ENCODE measurements around the gene ABAT. TPM values are rescaled to one million over a fixed set of nuclear protein-coding genes. Genes with fewer than 3 reads are reported as not detected.

ABAT gene
- total RNA-seq, 4 donors from 2014 or later: 8.3 to 33.5 (median 29.0) TPM

- Histone ChIP-seq H3K36me3 (no peaks in the 10 kb centered on the region), H3K27me3 (no peaks in the 10 kb centered on the region), H3K4me1 (no peaks in the 10 kb centered on the region), H3K9me3 (peaks cover 0 to 8% (median 0%) of the 10 kb centered on the region in 4 donors), H3K4me3 (no peak overlapping the region), H3K27ac (no peak overlapping the region)
- TF ChIP-seq POLR2A (IDR thresholded peaks at IDR 0.05) (no peak), CTCF (IDR thresholded peaks at IDR 0.05) (no peak)
- no peak for DNase-seq
Measured at GRCh38 chr16:8686031-8686621, 11.7 kb downstream of the ABAT start.

GRCh38 chr16:8686879-8687278 is 12.5 kb downstream of the ABAT start:
- no peak for DNase-seq
- H3K27me3 ChIP-seq: no peaks in the 10 kb centered on the region
- H3K4me1 ChIP-seq: no peaks in the 10 kb centered on the region
- H3K36me3 ChIP-seq: no peaks in the 10 kb centered on the region
- no peak overlapping the region for H3K27ac ChIP-seq
- H3K4me3 ChIP-seq: no peak overlapping the region
- peaks cover 0 to 8% (median 0%) of the 10 kb centered on the region in 4 donors for H3K9me3 ChIP-seq
- no peak for TF ChIP-seq CTCF (IDR thresholded peaks at IDR 0.05)

- peaks cover 0 to 8% (median 0%) of the 10 kb centered on the region in 4 donors for H3K9me3 ChIP-seq
- TF ChIP-seq CTCF (IDR thresholded peaks at IDR 0.05): no peak
- TF ChIP-seq POLR2A (IDR thresholded peaks at IDR 0.05): no peak
- no peak overlapping the region for H3K27ac ChIP-seq
- no peak for DNase-seq
- H3K27me3 ChIP-seq: no peaks in the 10 kb centered on the region
- no peaks in the 10 kb centered on the region for H3K36me3 ChIP-seq
- no peak overlapping the region for H3K4me3 ChIP-seq
- no peaks in the 10 kb centered on the region for H3K4me1 ChIP-seq
Measured at GRCh38 chr16:8689686-8690085, 15.3 kb downstream of the ABAT start.

GRCh38 chr16:8691728-8692127 is 17.3 kb downstream of the ABAT start:
- no peak for DNase-seq
- H3K36me3 ChIP-seq: no peaks in the 10 kb centered on the region
- H3K27ac ChIP-seq: no peak overlapping the region
- no peaks in the 10 kb centered on the region for H3K4me1 ChIP-seq
- H3K4me3 ChIP-seq: no peak overlapping the region
- H3K27me3 ChIP-seq: no peaks in the 10 kb centered on the region
- TF ChIP-seq POLR2A (IDR thresholded peaks at IDR 0.05) (no peak), CTCF (IDR thresholded peaks at IDR 0.05) (no peak)
- peaks cover 0 to 8% (median 0%) of the 10 kb centered on the region in 4 donors for H3K9me3 ChIP-seq

- no peak overlapping the region for H3K4me3 ChIP-seq
Measured at GRCh38 chr16:8694795-8695728, 20.6 kb downstream of the ABAT start.

More at GRCh38 chr16:8694795-8695728, 20.6 kb downstream of the ABAT start:
- Histone ChIP-seq H3K4me1 (peaks cover 0 to 5% (median 0%) of the 10 kb centered on the region in 4 donors), H3K36me3 (no peaks in the 10 kb centered on the region), H3K27ac (no peak overlapping the region), H3K27me3 (no peaks in the 10 kb centered on the region), H3K9me3 (peaks cover 0 to 3% (median 0%) of the 10 kb centered on the region in 4 donors)
- TF ChIP-seq CTCF (IDR thresholded peaks at IDR 0.05): no peak
- no peak for DNase-seq

All from Peyer's patch (tissue), 4 donors.